Measurements from ENCODE around the gene ZCCHC7. TPM values are rescaled to one million over a fixed set of nuclear protein-coding genes. Genes with fewer than 3 reads are reported as not detected.
"Not testable (repeated sequence)": the region's sequence is repeated elsewhere in the genome, so short reads cannot be mapped to it uniquely, and the experiment has no call there.

Gene ZCCHC7
- total and polyA plus RNA-seq, 9 donors: 15.8 to 37.4 (median 28.4) TPM

DNA sequence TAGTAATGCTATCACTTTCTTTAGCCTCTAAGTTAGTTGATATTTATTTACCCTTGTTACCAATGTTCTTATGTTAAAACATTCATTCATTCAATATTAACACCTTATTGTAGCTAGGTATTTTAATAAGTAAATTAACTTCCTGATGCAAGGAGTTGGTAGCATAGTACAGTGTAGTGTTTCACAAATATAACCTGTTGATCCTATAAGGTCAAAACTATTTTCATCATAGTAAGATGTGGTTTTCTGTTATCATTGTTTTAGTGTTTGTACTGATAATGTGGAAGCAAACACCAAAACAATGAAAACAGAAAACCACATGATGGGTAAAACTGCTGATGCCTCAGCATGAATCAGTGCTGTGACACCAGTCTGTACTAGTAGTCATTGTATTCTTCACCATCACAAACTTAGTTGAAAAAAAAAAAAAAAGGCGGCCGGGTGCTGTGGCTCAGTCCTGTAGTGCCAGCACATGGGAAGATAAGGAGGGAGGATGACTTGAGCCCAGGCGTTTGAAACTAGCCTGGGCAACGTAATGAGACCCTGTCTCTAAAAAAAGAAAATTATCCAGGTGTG is 36.5 kb downstream of the ZCCHC7 start:
- H3K27me3 ChIP-seq: no peaks in the 10 kb centered on the region
- no peaks in the 10 kb centered on the region for H3K9me3 ChIP-seq
- 73 to 97% (median 87%) methylated on average over 4 of the region's 4 CpGs for WGBS, 3 donors
- no peak overlapping the region for H3K4me3 ChIP-seq
- intact Hi-C loops (cut with DNase I): no loop called here
- no peaks in the 10 kb centered on the region for H3K36me3 ChIP-seq
- H3K4me1 ChIP-seq (ENCODE audit: insufficient read depth): no peaks in the 10 kb centered on the region
- TF ChIP-seq EP300 (IDR thresholded peaks at IDR 0.05) (no peak), POLR2A (IDR thresholded peaks at IDR 0.05) (no peak)
- TF ChIP-seq, protein P1, sequence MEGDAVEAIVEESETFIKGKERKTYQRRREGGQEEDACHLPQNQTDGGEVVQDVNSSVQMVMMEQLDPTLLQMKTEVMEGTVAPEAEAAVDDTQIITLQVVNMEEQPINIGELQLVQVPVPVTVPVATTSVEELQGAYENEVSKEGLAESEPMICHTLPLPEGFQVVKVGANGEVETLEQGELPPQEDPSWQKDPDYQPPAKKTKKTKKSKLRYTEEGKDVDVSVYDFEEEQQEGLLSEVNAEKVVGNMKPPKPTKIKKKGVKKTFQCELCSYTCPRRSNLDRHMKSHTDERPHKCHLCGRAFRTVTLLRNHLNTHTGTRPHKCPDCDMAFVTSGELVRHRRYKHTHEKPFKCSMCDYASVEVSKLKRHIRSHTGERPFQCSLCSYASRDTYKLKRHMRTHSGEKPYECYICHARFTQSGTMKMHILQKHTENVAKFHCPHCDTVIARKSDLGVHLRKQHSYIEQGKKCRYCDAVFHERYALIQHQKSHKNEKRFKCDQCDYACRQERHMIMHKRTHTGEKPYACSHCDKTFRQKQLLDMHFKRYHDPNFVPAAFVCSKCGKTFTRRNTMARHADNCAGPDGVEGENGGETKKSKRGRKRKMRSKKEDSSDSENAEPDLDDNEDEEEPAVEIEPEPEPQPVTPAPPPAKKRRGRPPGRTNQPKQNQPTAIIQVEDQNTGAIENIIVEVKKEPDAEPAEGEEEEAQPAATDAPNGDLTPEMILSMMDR (IDR thresholded peaks at IDR 0.05): no peak
- H3K27ac ChIP-seq: no peak overlapping the region
- no peak for DNase-seq

DNA sequence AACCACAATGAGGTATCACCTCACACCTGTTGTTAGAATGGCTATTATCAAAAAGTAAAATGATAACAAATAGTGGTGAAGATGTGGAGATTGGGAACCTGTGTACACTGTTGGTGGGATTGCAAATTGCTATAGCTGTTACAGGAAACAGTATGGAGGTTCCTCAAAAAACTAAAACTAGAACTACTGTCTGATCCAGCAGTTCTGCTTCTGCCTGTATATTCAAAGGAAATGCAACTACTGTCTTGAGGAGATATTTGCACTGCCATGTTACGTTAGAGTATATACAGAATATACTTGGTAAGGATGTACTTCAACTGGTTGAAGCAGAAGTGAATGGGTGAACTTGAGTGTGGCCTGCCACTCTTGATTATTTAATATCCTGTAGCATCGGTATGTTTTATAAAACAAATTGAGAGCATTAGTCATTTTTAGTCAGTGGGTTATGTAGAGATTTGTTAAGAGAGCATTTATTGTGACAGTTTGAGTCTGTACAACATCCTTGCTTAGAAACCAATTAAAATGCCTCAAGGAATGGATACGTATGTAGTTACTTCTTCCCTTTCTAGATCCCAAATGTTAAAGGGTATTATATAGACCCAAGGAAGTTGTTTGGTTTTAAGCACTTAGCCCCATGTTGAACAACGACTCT is 37.5 kb downstream of the ZCCHC7 start:
- Histone ChIP-seq H3K27me3 (no peaks in the 10 kb centered on the region), H3K4me1 (ENCODE audit: insufficient read depth) (no peaks in the 10 kb centered on the region), H3K9me3 (no peaks in the 10 kb centered on the region), H3K27ac (no peak overlapping the region), H3K4me3 (no peak overlapping the region), H3K36me3 (no peaks in the 10 kb centered on the region)
- DNase-seq: no peak
- 89 to 94% (median 90%) methylated on average over 4 of the region's 4 CpGs for WGBS, 3 donors
- intact Hi-C loops (cut with DNase I): no loop called here
- TF ChIP-seq, protein P1 (IDR thresholded peaks at IDR 0.05): no peak
- no peak for TF ChIP-seq EP300 (IDR thresholded peaks at IDR 0.05)
- TF ChIP-seq POLR2A (IDR thresholded peaks at IDR 0.05): no peak

DNA sequence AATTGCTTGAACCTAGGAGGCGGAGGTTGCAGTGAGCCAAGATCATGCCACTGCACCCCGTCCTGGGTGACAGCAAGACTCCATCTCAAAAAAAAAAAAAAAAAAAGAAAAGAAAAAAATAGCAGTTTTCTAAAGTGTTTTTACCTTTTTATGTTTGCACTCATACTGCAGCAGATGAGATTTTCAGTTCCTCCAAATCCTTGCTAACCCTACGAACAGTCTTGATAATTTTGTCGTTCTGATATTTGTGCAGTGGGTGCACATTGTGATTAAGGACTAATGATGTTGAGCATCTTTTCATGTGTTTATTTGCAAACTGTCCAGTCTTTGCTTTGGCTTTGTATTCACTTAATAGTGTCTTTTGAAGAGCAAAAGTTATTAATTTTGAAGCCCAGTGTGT is 42.9 kb downstream of the ZCCHC7 start:
- DNase-seq: no peak
- no peak for TF ChIP-seq EP300 (IDR thresholded peaks at IDR 0.05)
- no peak for TF ChIP-seq POLR2A (IDR thresholded peaks at IDR 0.05)
- TF ChIP-seq, protein P1 (IDR thresholded peaks at IDR 0.05): no peak

DNA sequence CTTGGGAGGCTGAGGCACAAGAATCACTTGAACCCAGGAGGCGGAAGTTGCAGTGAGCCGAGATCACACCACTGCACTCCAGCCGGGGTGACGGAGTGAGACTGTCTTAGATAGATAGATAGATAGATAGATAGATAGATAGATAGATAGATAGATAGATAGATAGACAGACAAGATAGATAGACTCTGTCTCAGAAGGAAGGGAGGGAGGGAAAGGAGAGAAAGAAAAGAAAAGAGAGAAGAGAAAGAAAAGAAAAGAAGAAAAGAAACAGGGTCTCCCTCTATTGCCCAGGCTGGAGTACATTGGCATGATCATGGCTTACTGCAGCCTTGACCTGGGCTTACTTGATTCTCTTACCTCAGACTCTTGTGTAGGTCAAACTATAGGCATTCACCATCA is 44.0 kb downstream of the ZCCHC7 start:
- H3K9me3 ChIP-seq; DNase-seq; H3K4me1 ChIP-seq (ENCODE audit: insufficient read depth); H3K4me3 ChIP-seq; H3K36me3 ChIP-seq; H3K27ac ChIP-seq; intact Hi-C loops (cut with DNase I); H3K27me3 ChIP-seq: not testable (repeated sequence)
- 97 to 98% (median 98%) methylated on average over 4 of the region's 4 CpGs for WGBS, 3 donors

More for the DNA sequence above, 42.9 kb downstream of the ZCCHC7 start:
- Histone ChIP-seq H3K9me3 (no peaks in the 10 kb centered on the region), H3K27me3 (no peaks in the 10 kb centered on the region), H3K36me3 (no peaks in the 10 kb centered on the region), H3K27ac (no peak overlapping the region), H3K4me1 (ENCODE audit: insufficient read depth) (no peaks in the 10 kb centered on the region), H3K4me3 (no peak overlapping the region)
- intact Hi-C loops (cut with DNase I): no loop called here
- WGBS, 3 donors: 93 to 98% (median 96%) methylated on average over 4 of the region's 4 CpGs

DNA sequence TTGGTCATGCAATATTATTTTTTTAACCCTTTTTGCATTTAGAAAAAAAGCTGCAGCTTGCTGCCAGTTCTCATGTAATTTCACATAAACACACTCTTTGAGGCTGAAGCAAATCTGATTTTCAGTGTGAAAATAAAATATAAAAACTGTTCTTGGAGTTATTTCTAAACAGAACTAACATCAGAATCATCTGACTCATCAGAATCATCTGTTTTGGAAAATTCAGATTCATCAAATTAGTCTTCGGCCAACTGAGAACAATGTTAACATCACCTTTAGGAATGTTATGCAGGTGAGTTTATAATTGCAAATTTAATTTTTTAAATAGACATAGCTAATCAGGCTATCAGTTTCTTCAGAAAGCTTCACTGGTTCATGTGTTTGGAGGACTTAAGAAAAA is 45.3 kb downstream of the ZCCHC7 start:
- TF ChIP-seq POLR2A (IDR thresholded peaks at IDR 0.05): no peak
- TF ChIP-seq, protein P1 (IDR thresholded peaks at IDR 0.05): no peak
- no peak for TF ChIP-seq EP300 (IDR thresholded peaks at IDR 0.05)
- Histone ChIP-seq H3K4me1 (ENCODE audit: insufficient read depth) (no peaks in the 10 kb centered on the region), H3K36me3 (no peaks in the 10 kb centered on the region), H3K27me3 (no peaks in the 10 kb centered on the region), H3K4me3 (no peak overlapping the region), H3K9me3 (no peaks in the 10 kb centered on the region), H3K27ac (no peak overlapping the region)
- intact Hi-C loops (cut with DNase I): no loop called here
- WGBS, 3 donors: 96 to 98% (median 96%) methylated on average over 1 of the region's 1 CpG
- DNase-seq: no peak
